ENCODE data around the gene UACA.

GRCh38 chr15:70613271-70613670, 150.1 kb downstream of the UACA start:
- TF ChIP-seq CTCF (IDR thresholded peaks at IDR 0.05): no peak
- no peak for TF ChIP-seq POLR2A (IDR thresholded peaks at IDR 0.05)
